OCI-LY3 (cell line): ENCODE results near the gene SETDB1.

Source experiments
- CTCF ChIP-seq: fragments of 200-600, 300-600 bp; sonication (generic); IDR thresholded peaks from 2 replicates; pipeline ENCODE4 v1.5.1; 2014; ENCODE audit warnings: antibody characterized with exemption, low read length, low read depth
- EZH2phosphoT487 ChIP-seq: fragments of 200-600 bp; shearing (Covaris generic); IDR thresholded peaks from 2 replicates; pipeline ENCODE4 v1.6.1; 2018; ENCODE audit warnings: antibody characterized with exemption, mixed run types, low read depth

- TF ChIP-seq EZH2phosphoT487 (no peak), CTCF (peak; percentile 92)
Measured at GRCh38 chr1:150922519-150922975, 3.6 kb upstream of the SETDB1 start.
